HepG2 (cell line): ENCODE data around the gene GAL3ST1. TPM values are rescaled to one million over a fixed set of nuclear protein-coding genes. Genes with fewer than 3 reads are reported as not detected.
A peak's percentile ranks its signal among the peaks of the same experiment; 100 is the strongest.

ENCODE experiments used
- AHR ChIP-seq: IDR thresholded peaks from 2 replicates; pipeline ENCODE4 v1.6.1; 2018; ENCODE audit warnings: missing genetic modification reagents, missing compliant biosample characterization
- GATA4 ChIP-seq: sonication (generic); IDR thresholded peaks from 2 replicates; pipeline ENCODE4 v1.6.1; 2016; ENCODE audit warnings: antibody characterized with exemption, low read depth, borderline replicate concordance
- KDM5A ChIP-seq: fragments of 200-600 bp; sonication (generic); IDR thresholded peaks from 2 replicates; pipeline ENCODE4 v1.7.0; 2018; ENCODE audit warnings: antibody characterized with exemption, mild to moderate bottlenecking, low read length, borderline replicate concordance
- KLF12 ChIP-seq: sonication (generic); formaldehyde crosslinking; IDR thresholded peaks from 2 replicates; pipeline ENCODE4 v1.4.0; 2020; ENCODE audit warnings: missing genetic modification reagents, borderline replicate concordance
- NR3C1 ChIP-seq: sonication (generic); formaldehyde crosslinking; IDR thresholded peaks from 2 replicates; pipeline ENCODE4 v1.4.0; 2020; ENCODE audit warnings: missing genetic modification reagents
- PCBP2 ChIP-seq: fragments of 200-400 bp; formaldehyde crosslinking; optimal IDR thresholded peaks from 2 replicates; pipeline ENCODE3; 2018; ENCODE audit warnings: low read length, low read depth; ENCODE audit not compliant: poor library complexity, severe bottlenecking
- RFX5 ChIP-seq: IDR thresholded peaks from 2 replicates; pipeline ENCODE4 v1.6.1; 2011; ENCODE audit warnings: low read depth, low read length, improper control_type of control experiment
- ZNF160 ChIP-seq: sonication (generic); formaldehyde crosslinking; IDR thresholded peaks from 2 replicates; pipeline ENCODE4 v1.8.0; 2022; ENCODE audit warnings: mild to moderate bottlenecking, inconsistent platforms, missing genetic modification reagents
- ZNF33B ChIP-seq: sonication (generic); formaldehyde crosslinking; IDR thresholded peaks from 2 replicates; pipeline ENCODE4 v1.5.1; 2020; ENCODE audit warnings: mild to moderate bottlenecking, missing genetic modification reagents
- ZNF788 ChIP-seq: sonication (generic); formaldehyde crosslinking; IDR thresholded peaks from 2 replicates; pipeline ENCODE4 v1.5.0; 2020; ENCODE audit warnings: mild to moderate bottlenecking, missing genetic modification reagents, borderline replicate concordance
- polyA plus RNA-seq, 8 experiments: library from polyadenylated mRNA; depleted of rRNA in 3 of 8; stranded (reverse) in 7 of 8; unstranded in 1 of 8; fragments of >200 nt; fragmentation: Illumina TruSeq in 4 of 8; extraction: Trizol in 4 of 8; gene quantifications; 2 replicates each; pipeline versions ENCODE4 v1.2.1 to v1.2.3, GENCODE V29; 2011 to 2016; ENCODE audit warnings: low read depth in 4 of 8, missing spikeins in 1 of 8, mixed read lengths in 1 of 8; ENCODE audit not compliant: insufficient read depth in 1 of 8
- total RNA-seq, 5 experiments: library from RNA; depleted of rRNA; stranded (reverse); fragments of >200 nt; fragmentation: Illumina TruSeq; extraction: Trizol; gene quantifications; 2 replicates each; pipeline ENCODE4 v1.2.3, GENCODE V29; 2016; ENCODE audit warnings: low read depth in 1 of 5
- TF ChIP-seq, protein P1 (sequence below): sonication (generic); formaldehyde crosslinking; IDR thresholded peaks from 2 replicates; pipeline ENCODE4 v1.5.0; 2020; ENCODE audit warnings: missing genetic modification reagents
- TF ChIP-seq, protein P2 (sequence below): sonication (generic); formaldehyde crosslinking; IDR thresholded peaks from 2 replicates; pipeline ENCODE4 v1.5.0; 2020; ENCODE audit warnings: missing genetic modification reagents, mild to moderate bottlenecking, borderline replicate concordance
- TF ChIP-seq, protein P3 (sequence below): IDR thresholded peaks from 2 replicates; pipeline ENCODE4 v1.6.1; 2016; ENCODE audit warnings: low read depth, missing genetic modification reagents, missing compliant biosample characterization
- TF ChIP-seq, protein P4 (sequence below): sonication (generic); formaldehyde crosslinking; conservative IDR thresholded peaks from 2 replicates; pipeline ENCODE4 v1.8.0; 2022; ENCODE audit warnings: missing genetic modification reagents
- TF ChIP-seq, protein P5 (sequence below): sonication (generic); formaldehyde crosslinking; IDR thresholded peaks from 2 replicates; pipeline ENCODE4 v1.5.0; 2020; ENCODE audit warnings: missing genetic modification reagents, mild to moderate bottlenecking, borderline replicate concordance
- TF ChIP-seq, protein P6 (sequence below): sonication (generic); formaldehyde crosslinking; IDR thresholded peaks from 2 replicates; pipeline ENCODE4 v1.4.0; 2020; ENCODE audit warnings: missing genetic modification reagents

Gene GAL3ST1
- total and polyA plus RNA-seq, 2 of the 13 experiments (the other 11 are each of a cell fraction or from before 2014, with no cell fraction given) = 4.4 to 14.7 TPM

DNA sequence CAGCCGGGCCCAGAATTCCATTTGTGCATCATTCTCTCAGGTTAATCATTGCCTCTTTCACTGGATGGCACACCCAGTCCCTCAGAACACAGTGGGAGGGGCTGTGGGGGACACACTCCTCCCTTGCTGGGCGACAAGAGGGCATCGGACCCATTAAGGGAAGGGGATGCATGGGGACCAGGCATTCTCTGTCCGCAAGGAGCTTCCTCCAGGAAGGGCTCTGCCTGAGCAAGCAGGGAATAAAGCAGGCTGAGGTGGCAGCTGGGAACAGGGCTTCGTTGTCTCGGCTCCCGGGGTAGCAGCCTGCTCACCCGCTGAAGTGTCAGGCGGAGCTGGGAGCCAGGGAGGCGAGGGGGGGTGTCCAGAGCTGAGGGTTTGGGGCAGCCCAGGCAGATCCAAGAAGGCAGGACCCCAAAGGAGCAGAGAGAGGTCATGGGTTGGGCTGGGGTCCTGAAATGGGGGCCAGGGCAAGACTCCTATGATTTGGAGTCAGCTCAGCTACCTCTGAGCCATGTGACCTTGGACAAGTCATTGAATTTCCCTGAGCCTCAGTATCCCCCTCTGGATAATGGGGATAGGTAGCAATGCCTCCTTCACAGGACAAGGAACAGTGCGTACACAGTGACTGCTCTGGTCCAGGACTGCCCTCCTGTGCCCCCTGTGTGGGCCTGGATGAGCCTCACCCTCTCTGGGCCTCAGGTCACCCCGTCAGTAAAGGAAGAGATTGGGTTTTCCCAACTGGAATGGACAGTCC, 1.4 kb downstream of the GAL3ST1 start (continued):
- TF ChIP-seq GATA4 (no peak), PCBP2 (no peak), KDM5A (no peak), RFX5 (no peak), ZNF788 (0 out of 2 replicates have a peak, but pooled peaks have one; percentile 14), ZNF160 (CRISPR knock-in tag) (no peak), KLF12 (CRISPR knock-in tag) (no peak), ZNF33B (CRISPR knock-in tag) (no peak), AHR (CRISPR knock-in tag) (no peak), NR3C1 (no peak)
- TF ChIP-seq, protein P1, sequence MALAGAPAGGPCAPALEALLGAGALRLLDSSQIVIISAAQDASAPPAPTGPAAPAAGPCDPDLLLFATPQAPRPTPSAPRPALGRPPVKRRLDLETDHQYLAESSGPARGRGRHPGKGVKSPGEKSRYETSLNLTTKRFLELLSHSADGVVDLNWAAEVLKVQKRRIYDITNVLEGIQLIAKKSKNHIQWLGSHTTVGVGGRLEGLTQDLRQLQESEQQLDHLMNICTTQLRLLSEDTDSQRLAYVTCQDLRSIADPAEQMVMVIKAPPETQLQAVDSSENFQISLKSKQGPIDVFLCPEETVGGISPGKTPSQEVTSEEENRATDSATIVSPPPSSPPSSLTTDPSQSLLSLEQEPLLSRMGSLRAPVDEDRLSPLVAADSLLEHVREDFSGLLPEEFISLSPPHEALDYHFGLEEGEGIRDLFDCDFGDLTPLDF (CRISPR knock-in tag) = no peak
- TF ChIP-seq, protein P2, sequence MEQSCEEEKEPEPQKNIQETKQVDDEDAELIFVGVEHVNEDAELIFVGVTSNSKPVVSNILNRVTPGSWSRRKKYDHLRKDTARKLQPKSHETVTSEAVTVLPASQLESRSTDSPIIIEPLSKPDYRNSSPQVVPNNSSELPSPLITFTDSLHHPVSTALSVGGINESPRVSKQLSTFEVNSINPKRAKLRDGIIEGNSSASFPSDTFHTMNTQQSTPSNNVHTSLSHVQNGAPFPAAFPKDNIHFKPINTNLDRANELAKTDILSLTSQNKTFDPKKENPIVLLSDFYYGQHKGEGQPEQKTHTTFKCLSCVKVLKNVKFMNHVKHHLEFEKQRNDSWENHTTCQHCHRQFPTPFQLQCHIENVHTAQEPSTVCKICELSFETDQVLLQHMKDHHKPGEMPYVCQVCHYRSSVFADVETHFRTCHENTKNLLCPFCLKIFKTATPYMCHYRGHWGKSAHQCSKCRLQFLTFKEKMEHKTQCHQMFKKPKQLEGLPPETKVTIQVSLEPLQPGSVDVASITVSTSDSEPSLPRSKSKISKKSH (CRISPR knock-in tag) = no peak
- TF ChIP-seq, protein P3, sequence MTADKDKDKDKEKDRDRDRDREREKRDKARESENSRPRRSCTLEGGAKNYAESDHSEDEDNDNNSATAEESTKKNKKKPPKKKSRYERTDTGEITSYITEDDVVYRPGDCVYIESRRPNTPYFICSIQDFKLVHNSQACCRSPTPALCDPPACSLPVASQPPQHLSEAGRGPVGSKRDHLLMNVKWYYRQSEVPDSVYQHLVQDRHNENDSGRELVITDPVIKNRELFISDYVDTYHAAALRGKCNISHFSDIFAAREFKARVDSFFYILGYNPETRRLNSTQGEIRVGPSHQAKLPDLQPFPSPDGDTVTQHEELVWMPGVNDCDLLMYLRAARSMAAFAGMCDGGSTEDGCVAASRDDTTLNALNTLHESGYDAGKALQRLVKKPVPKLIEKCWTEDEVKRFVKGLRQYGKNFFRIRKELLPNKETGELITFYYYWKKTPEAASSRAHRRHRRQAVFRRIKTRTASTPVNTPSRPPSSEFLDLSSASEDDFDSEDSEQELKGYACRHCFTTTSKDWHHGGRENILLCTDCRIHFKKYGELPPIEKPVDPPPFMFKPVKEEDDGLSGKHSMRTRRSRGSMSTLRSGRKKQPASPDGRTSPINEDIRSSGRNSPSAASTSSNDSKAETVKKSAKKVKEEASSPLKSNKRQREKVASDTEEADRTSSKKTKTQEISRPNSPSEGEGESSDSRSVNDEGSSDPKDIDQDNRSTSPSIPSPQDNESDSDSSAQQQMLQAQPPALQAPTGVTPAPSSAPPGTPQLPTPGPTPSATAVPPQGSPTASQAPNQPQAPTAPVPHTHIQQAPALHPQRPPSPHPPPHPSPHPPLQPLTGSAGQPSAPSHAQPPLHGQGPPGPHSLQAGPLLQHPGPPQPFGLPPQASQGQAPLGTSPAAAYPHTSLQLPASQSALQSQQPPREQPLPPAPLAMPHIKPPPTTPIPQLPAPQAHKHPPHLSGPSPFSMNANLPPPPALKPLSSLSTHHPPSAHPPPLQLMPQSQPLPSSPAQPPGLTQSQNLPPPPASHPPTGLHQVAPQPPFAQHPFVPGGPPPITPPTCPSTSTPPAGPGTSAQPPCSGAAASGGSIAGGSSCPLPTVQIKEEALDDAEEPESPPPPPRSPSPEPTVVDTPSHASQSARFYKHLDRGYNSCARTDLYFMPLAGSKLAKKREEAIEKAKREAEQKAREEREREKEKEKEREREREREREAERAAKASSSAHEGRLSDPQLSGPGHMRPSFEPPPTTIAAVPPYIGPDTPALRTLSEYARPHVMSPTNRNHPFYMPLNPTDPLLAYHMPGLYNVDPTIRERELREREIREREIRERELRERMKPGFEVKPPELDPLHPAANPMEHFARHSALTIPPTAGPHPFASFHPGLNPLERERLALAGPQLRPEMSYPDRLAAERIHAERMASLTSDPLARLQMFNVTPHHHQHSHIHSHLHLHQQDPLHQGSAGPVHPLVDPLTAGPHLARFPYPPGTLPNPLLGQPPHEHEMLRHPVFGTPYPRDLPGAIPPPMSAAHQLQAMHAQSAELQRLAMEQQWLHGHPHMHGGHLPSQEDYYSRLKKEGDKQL (CRISPR knock-in tag) = no peak
- TF ChIP-seq, protein P4, sequence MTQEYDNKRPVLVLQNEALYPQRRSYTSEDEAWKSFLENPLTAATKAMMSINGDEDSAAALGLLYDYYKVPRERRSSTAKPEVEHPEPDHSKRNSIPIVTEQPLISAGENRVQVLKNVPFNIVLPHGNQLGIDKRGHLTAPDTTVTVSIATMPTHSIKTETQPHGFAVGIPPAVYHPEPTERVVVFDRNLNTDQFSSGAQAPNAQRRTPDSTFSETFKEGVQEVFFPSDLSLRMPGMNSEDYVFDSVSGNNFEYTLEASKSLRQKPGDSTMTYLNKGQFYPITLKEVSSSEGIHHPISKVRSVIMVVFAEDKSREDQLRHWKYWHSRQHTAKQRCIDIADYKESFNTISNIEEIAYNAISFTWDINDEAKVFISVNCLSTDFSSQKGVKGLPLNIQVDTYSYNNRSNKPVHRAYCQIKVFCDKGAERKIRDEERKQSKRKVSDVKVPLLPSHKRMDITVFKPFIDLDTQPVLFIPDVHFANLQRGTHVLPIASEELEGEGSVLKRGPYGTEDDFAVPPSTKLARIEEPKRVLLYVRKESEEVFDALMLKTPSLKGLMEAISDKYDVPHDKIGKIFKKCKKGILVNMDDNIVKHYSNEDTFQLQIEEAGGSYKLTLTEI = no peak
- TF ChIP-seq, protein P5, sequence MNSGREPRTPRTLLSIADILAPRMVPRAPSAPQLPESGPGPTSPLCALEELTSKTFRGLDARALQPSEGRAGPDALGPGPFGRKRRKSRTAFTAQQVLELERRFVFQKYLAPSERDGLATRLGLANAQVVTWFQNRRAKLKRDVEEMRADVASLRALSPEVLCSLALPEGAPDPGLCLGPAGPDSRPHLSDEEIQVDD (CRISPR knock-in tag) = no peak
- TF ChIP-seq, protein P6, sequence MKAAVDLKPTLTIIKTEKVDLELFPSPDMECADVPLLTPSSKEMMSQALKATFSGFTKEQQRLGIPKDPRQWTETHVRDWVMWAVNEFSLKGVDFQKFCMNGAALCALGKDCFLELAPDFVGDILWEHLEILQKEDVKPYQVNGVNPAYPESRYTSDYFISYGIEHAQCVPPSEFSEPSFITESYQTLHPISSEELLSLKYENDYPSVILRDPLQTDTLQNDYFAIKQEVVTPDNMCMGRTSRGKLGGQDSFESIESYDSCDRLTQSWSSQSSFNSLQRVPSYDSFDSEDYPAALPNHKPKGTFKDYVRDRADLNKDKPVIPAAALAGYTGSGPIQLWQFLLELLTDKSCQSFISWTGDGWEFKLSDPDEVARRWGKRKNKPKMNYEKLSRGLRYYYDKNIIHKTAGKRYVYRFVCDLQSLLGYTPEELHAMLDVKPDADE (CRISPR knock-in tag) = no peak
